Transverse colon (tissue), 3 donors: ENCODE data around the gene CDC45.

Source experiments
- CTCF ChIP-seq, 5 experiments: fragments of 200-600 bp in 3 of 5; fragments of 450-650 bp in 2 of 5; sonication (generic) in 3 of 5; IDR thresholded peaks; 1 replicate in 2 of 5; 2 replicates in 3 of 5; pipeline ENCODE4 v1.5.1; 2016 to 2017; ENCODE audit warnings: antibody characterized with exemption in 5 of 5, inconsistent platforms in 3 of 5, mild to moderate bottlenecking in 2 of 5, moderate library complexity in 1 of 5
- POLR2A ChIP-seq: fragments of 450-650 bp; IDR thresholded peaks from one replicate; pipeline ENCODE4 v1.6.1; 2016; ENCODE audit warnings: antibody characterized with exemption, mild to moderate bottlenecking, moderate library complexity

DNA sequence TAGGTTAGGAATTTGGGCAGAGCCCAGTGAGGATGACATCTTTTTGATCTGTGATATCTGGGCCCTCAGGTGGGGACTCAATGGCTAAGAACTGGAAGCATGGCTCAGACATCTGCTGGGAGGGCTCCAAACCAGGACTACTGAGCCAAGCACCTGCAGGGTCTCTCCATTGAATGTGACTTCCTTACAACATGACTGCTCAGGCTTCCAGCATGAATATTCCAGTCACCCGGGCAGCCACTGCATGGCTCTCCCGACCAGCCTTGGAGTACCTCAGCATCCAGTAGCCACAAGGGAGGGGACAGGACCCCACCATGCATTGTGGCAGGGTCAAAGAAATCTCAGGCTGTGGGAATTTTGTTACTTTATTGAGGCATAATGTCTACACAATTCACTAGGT is 8.6 kb downstream of the CDC45 start:
- TF ChIP-seq CTCF (IDR thresholded peaks at IDR 0.05) (no peak), POLR2A (no peak)
